SH-SY5Y (cell line): ENCODE results near the gene CMTM2.

ENCODE experiments used
- GATA2 ChIP-seq: IDR thresholded peaks from 2 replicates; pipeline ENCODE4 v1.6.1; 2011; ENCODE audit warnings: mild to moderate bottlenecking, low read depth, low read length
- GATA3 ChIP-seq: IDR thresholded peaks from 2 replicates; pipeline ENCODE4 v1.6.1; 2011; ENCODE audit warnings: low read depth, mild to moderate bottlenecking, low read length, moderate library complexity

DNA sequence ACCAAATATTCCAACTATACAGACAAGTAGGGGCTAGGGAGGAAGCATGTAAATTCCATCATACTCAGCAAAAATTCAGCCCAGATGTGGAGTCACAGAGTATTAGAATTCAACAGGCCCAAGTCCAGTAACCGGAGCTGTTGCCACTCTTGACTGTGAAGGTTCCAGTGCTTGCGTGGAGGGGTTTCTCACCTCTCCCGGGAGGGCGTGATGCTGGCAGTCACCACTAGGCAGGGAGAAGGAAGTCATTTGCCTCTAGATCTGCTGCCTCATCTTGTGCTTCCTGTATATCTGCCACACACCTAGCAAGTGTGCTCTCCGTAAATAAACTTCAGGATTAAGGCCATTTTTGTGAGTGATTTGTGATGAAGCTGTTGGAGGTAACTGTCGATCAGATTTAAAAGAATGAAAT, 27.9 kb upstream of the CMTM2 start:
- no peak for TF ChIP-seq GATA2
- no peak for TF ChIP-seq GATA3
